A549 (cell line): ENCODE measurements around the gene BAHCC1. TPM values are rescaled to one million over a fixed set of nuclear protein-coding genes. Genes with fewer than 3 reads are reported as not detected.

Experiments
- ATAC-seq, 2 experiments: fragments of 200-7000 bp in 1 of 2; fragments of >200 bp in 1 of 2; cut with Nextera tagmentation in 1 of 2; cut with Tn5 transposase in 1 of 2; 3 replicates each; pipeline versions ENCODE4 v1.8.0 to v1.9.1; 2018 to 2020; ENCODE audit warnings: mild to moderate bottlenecking in 1 of 2, moderate library complexity in 1 of 2
- CTCF ChIA-PET: fragments of 300-600 bp; sonication (Branson Sonifier 250); formaldehyde crosslinking; extraction: SDS; loops from one replicate; lab custom pipeline; 2021; ENCODE audit warnings: antibody characterized with exemption, inconsistent platforms; lab: Yijun Ruan, JAX
- POLR2A ChIA-PET: fragments of 350-600 bp; formaldehyde crosslinking; extraction: SDS; loops from one replicate; lab custom pipeline; 2021; ENCODE audit warnings: antibody characterized with exemption, inconsistent platforms; lab: Yijun Ruan, JAX
- DNase-seq, 2 experiments: peaks; one replicate each; pipeline versions ENCODE4 v3.0.0 to v3.0.0-alpha.2; 2011 to 2016; ENCODE audit warnings: low read depth in 1 of 2, low spot score in 1 of 2
- FAIRE-seq: peaks from 2 replicates; lab custom pipeline; 2011; peaks lifted over from hg19 to GRCh38; lab: Jason Lieb, UNC
- H3K27ac ChIP-seq, 2 experiments: fragments of >200 bp; sonication (Bioruptor Twin); formaldehyde crosslinking; 3 replicates each; pipeline ENCODE4 v1.5.1; 2016 to 2017
- H3K4me1 ChIP-seq: fragments of >200 bp; sonication (Bioruptor Twin); formaldehyde crosslinking; 3 replicates; pipeline ENCODE4 v1.6.1; 2016
- H3K4me2 ChIP-seq: fragments of >200 bp; sonication (Bioruptor Twin); formaldehyde crosslinking; 3 replicates; pipeline ENCODE4 v1.6.1; 2016
- H3K4me3 ChIP-seq: fragments of >200 bp; sonication (Bioruptor Twin); formaldehyde crosslinking; 3 replicates; pipeline ENCODE4 v1.5.1; 2016
- H3K9me3 ChIP-seq: fragments of >200 bp; sonication (Bioruptor Twin); formaldehyde crosslinking; 3 replicates; pipeline ENCODE4 v1.6.1; 2016
- CHD2 ChIP-seq: fragments of 150-350 bp; IDR thresholded peaks from 2 replicates; pipeline ENCODE4 v1.6.1; 2014; ENCODE audit warnings: low read length; ENCODE audit not compliant: partially characterized antibody
- EHF ChIP-seq: fragments of 250-450 bp; sonication (Bioruptor Pico); IDR thresholded peaks from 2 replicates; pipeline ENCODE4 v1.5.0; 2020; ENCODE audit warnings: mild to moderate bottlenecking
- EHMT2 ChIP-seq: fragments of 200-600 bp; sonication (generic); IDR thresholded peaks from 2 replicates; pipeline ENCODE4 v1.6.1; 2016; ENCODE audit warnings: antibody characterized with exemption, low read depth, mild to moderate bottlenecking, moderate library complexity
- EP300 ChIP-seq, 2 experiments: fragments of >200 bp; sonication (Bioruptor Twin); formaldehyde crosslinking; IDR thresholded peaks; 2 replicates in 1 of 2; 3 replicates in 1 of 2; pipeline ENCODE4 v1.6.1; 2016 to 2017
- FOSB ChIP-seq: fragments of 250-450 bp; sonication (Bioruptor Pico); IDR thresholded peaks from 2 replicates; pipeline ENCODE4 v1.5.0; 2020; ENCODE audit warnings: mild to moderate bottlenecking, moderate library complexity
- HEYL ChIP-seq: fragments of 250-450 bp; sonication (Bioruptor Pico); IDR thresholded peaks from 2 replicates; pipeline ENCODE4 v1.8.0; 2021; ENCODE audit warnings: mild to moderate bottlenecking, moderate library complexity
- HOXA7 ChIP-seq: fragments of 250-450 bp; sonication (Bioruptor Pico); IDR thresholded peaks from 2 replicates; pipeline ENCODE4 v1.5.0; 2020; ENCODE audit warnings: mild to moderate bottlenecking, moderate library complexity
- HOXB5 ChIP-seq: fragments of 250-450 bp; sonication (Bioruptor Pico); IDR thresholded peaks from 2 replicates; pipeline ENCODE4 v1.5.0; 2020; ENCODE audit warnings: mild to moderate bottlenecking, moderate library complexity
- JUNB ChIP-seq: fragments of >200 bp; sonication (Bioruptor Twin); formaldehyde crosslinking; IDR thresholded peaks from 2 replicates; pipeline ENCODE4 v1.6.1; 2016
- KDM1A ChIP-seq: fragments of 200-600 bp; sonication (generic); IDR thresholded peaks from 2 replicates; pipeline ENCODE4 v1.6.1; 2016; ENCODE audit warnings: low read depth, mild to moderate bottlenecking
- MAFK ChIP-seq: fragments of 450-650 bp; IDR thresholded peaks from 2 replicates; pipeline ENCODE4 v1.6.1; 2014; ENCODE audit not compliant: partially characterized antibody
- NPAS2 ChIP-seq: fragments of 250-450 bp; sonication (Bioruptor Pico); IDR thresholded peaks from 2 replicates; pipeline ENCODE4 v1.8.0; 2022; ENCODE audit warnings: mild to moderate bottlenecking, moderate library complexity, borderline replicate concordance
- PHF8 ChIP-seq: fragments of 200-600 bp; sonication (generic); IDR thresholded peaks from 2 replicates; pipeline ENCODE4 v1.6.1; 2016; ENCODE audit warnings: low read depth, mild to moderate bottlenecking, antibody characterized with exemption, moderate library complexity, borderline replicate concordance
- POLR2AphosphoS2 ChIP-seq: conservative IDR thresholded peaks from 2 replicates; pipeline ENCODE4 v1.6.1; 2012; ENCODE audit warnings: low read length, improper control_type of control experiment, inconsistent platforms
- RARB ChIP-seq: fragments of 250-450 bp; sonication (Bioruptor Pico); IDR thresholded peaks from 2 replicates; pipeline ENCODE4 v1.8.0; 2021; ENCODE audit warnings: mild to moderate bottlenecking, moderate library complexity
- SREBF2 ChIP-seq: fragments of 450-650 bp; IDR thresholded peaks from 2 replicates; pipeline ENCODE4 v1.6.1; 2014; ENCODE audit warnings: mild to moderate bottlenecking, moderate library complexity
- TFCP2L1 ChIP-seq: fragments of 250-450 bp; sonication (Bioruptor Pico); IDR thresholded peaks from 2 replicates; pipeline ENCODE4 v1.5.0; 2021; ENCODE audit warnings: mild to moderate bottlenecking
- ZNF302 ChIP-seq: fragments of 250-450 bp; sonication (Bioruptor Pico); IDR thresholded peaks from 2 replicates; pipeline ENCODE4 v1.9.0; 2021; ENCODE audit warnings: inconsistent platforms, mild to moderate bottlenecking, moderate library complexity
- ZSCAN20 ChIP-seq: fragments of 250-450 bp; sonication (Bioruptor Pico); IDR thresholded peaks from 2 replicates; pipeline ENCODE4 v1.8.0; 2022; ENCODE audit warnings: mild to moderate bottlenecking, moderate library complexity
- WGBS: methylation state at CpG from one replicate; pipeline ENCODE4 v1.1.6; 2017; ENCODE audit errors: missing lambda C conversion rate; 5-methylcytosine and 5-hydroxymethylcytosine counted together
- polyA plus RNA-seq, 4 experiments: library from polyadenylated mRNA; depleted of rRNA in 3 of 4; stranded (reverse); fragments of >200 nt; fragmentation: RNase III in 1 of 4; extraction: RNeasy Plus Mini Kit Qiagen cat#74134 plus additional on column Dnase treatment in 1 of 4; gene quantifications; 2 replicates in 3 of 4; 3 replicates in 1 of 4; pipeline ENCODE4 v1.2.3, GENCODE V29; 2011 to 2017
- TF ChIP-seq, protein P1 (sequence below): fragments of 250-450 bp; sonication (Bioruptor Pico); IDR thresholded peaks from 2 replicates; pipeline ENCODE4 v1.5.0; 2021; ENCODE audit warnings: mild to moderate bottlenecking, moderate library complexity, borderline replicate concordance
- TF ChIP-seq, protein P2 (sequence below): fragments of 250-450 bp; sonication (Bioruptor Pico); IDR thresholded peaks from 2 replicates; pipeline ENCODE4 v1.5.0; 2020; ENCODE audit warnings: low read depth, mild to moderate bottlenecking, moderate library complexity
- TF ChIP-seq, protein P3 (sequence below): IDR thresholded peaks from 2 replicates; pipeline ENCODE4 v1.6.1; 2012
- TF ChIP-seq, protein P4 (sequence below): fragments of 200-600 bp; sonication (generic); IDR thresholded peaks from 2 replicates; pipeline ENCODE4 v1.6.1; 2016; ENCODE audit warnings: antibody characterized with exemption, mild to moderate bottlenecking, moderate library complexity
- TF ChIP-seq, protein P5 (sequence below): fragments of >200 bp; sonication (Bioruptor Twin); formaldehyde crosslinking; IDR thresholded peaks from 2 replicates; pipeline ENCODE4 v1.6.1; 2016
- TF ChIP-seq, protein P6 (sequence below): fragments of >200 bp; sonication (Bioruptor Twin); formaldehyde crosslinking; IDR thresholded peaks from 3 replicates; pipeline ENCODE4 v1.6.1; 2016

The BAHCC1 gene
- polyA plus RNA-seq, 2 of the 4 experiments (the other 2 are of a cell fraction) = 2.6 to 5.8 TPM

DNA sequence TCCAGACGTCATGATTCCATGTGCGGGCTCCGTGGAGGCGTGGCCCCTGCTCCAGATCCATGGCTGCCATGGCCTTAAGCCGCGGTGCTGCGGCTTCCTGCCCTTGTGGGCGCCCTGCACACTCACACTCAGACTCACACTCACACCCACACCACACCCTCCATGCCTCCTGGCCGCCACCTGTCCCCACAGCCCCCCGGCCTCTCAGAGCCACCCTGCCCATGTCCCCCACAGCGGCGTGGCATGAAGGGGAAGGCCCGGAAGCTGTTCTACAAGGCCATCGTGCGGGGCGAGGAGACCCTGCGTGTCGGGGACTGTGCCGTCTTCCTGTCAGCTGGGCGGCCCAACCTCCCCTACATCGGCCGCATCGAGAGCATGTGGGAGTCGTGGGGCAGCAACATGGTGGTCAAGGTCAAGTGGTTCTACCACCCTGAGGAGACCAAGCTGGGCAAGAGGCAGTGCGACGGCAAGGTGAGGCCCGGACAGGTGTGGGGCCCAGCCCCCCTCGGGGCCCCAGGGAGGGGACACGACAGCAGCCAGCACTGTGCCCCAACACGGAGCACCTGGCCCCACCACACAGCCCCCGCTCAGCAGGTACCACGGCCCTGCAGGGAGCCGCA lies 67.4 kb downstream of the BAHCC1 start:
- H3K4me2 ChIP-seq = no peak overlapping the region
- no peak for FAIRE-seq
- 94% methylated on average over 33 of the region's 33 CpGs for WGBS
- ATAC-seq = no peak
- no peak overlapping the region for H3K27ac ChIP-seq
- no peak for DNase-seq
- TF ChIP-seq, protein P1, sequence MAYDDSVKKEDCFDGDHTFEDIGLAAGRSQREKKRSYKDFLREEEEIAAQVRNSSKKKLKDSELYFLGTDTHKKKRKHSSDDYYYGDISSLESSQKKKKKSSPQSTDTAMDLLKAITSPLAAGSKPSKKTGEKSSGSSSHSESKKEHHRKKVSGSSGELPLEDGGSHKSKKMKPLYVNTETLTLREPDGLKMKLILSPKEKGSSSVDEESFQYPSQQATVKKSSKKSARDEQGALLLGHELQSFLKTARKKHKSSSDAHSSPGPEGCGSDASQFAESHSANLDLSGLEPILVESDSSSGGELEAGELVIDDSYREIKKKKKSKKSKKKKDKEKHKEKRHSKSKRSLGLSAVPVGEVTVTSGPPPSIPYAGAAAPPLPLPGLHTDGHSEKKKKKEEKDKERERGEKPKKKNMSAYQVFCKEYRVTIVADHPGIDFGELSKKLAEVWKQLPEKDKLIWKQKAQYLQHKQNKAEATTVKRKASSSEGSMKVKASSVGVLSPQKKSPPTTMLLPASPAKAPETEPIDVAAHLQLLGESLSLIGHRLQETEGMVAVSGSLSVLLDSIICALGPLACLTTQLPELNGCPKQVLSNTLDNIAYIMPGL (CRISPR knock-in tag) = no peak
- TF ChIP-seq CHD2 (no peak), POLR2AphosphoS2 (no peak), MAFK (no peak), JUNB (no peak), RARB (CRISPR knock-in tag) (no peak), FOSB (CRISPR knock-in tag) (no peak), HOXB5 (CRISPR knock-in tag) (no peak)
- H3K4me3 ChIP-seq = no peak overlapping the region
- POLR2A ChIA-PET = no interaction called here
- CTCF ChIA-PET = interaction anchor here (1.0 to 4.7 kb wide), 3 partner anchors 11 to 24 kb away, joined by 3 to 36 read pairs (median 14); no protein-coding TSS in a partner anchor
- H3K4me1 ChIP-seq = peaks cover 10% of the 10 kb centered on the region; the same call in 2 of the 3 replicates
- H3K9me3 ChIP-seq = no peaks in the 10 kb centered on the region

DNA sequence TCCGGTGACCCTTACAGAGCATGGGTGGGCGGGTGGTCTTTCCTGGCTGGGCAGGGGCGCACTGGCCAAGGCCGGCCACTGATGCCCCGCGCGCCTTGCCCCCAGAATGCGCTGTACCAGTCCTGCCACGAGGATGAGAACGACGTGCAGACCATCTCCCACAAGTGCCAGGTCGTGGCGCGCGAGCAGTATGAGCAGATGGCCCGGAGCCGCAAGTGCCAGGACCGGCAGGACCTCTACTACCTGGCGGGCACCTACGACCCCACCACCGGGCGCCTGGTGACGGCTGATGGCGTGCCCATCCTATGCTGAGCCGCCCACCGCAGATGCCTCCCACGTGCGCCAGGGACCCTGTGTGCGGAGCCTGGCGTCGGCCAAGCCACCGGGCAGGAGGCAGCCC lies 68.2 kb downstream of the BAHCC1 start:
- WGBS = 93% methylated on average over 31 of the region's 32 CpGs
- Histone ChIP-seq H3K9me3 (no peaks in the 10 kb centered on the region), H3K4me2 (no peak overlapping the region), H3K27ac (no peak overlapping the region), H3K4me1 (peaks cover 10% of the 10 kb centered on the region; the same call in 2 of the 3 replicates), H3K4me3 (no peak overlapping the region)
- no peak for FAIRE-seq
- no peak for ATAC-seq
- POLR2A ChIA-PET = no interaction called here
- no peak for DNase-seq
- TF ChIP-seq HOXA7 (CRISPR knock-in tag) (no peak), FOSB (CRISPR knock-in tag) (no peak), TFCP2L1 (CRISPR knock-in tag) (no peak), ZNF302 (CRISPR knock-in tag) (no peak), ZSCAN20 (CRISPR knock-in tag) (no peak), NPAS2 (CRISPR knock-in tag) (no peak), HOXB5 (CRISPR knock-in tag) (no peak), KDM1A (no peak), EHMT2 (no peak), EP300 (IDR thresholded peaks at IDR 0.05) (no peak), RARB (CRISPR knock-in tag) (no peak), PHF8 (no peak), EHF (CRISPR knock-in tag) (no peak), SREBF2 (no peak), HEYL (CRISPR knock-in tag) (no peak)
- TF ChIP-seq, protein P2, sequence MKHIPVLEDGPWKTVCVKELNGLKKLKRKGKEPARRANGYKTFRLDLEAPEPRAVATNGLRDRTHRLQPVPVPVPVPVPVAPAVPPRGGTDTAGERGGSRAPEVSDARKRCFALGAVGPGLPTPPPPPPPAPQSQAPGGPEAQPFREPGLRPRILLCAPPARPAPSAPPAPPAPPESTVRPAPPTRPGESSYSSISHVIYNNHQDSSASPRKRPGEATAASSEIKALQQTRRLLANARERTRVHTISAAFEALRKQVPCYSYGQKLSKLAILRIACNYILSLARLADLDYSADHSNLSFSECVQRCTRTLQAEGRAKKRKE = no peak
- TF ChIP-seq, protein P3, sequence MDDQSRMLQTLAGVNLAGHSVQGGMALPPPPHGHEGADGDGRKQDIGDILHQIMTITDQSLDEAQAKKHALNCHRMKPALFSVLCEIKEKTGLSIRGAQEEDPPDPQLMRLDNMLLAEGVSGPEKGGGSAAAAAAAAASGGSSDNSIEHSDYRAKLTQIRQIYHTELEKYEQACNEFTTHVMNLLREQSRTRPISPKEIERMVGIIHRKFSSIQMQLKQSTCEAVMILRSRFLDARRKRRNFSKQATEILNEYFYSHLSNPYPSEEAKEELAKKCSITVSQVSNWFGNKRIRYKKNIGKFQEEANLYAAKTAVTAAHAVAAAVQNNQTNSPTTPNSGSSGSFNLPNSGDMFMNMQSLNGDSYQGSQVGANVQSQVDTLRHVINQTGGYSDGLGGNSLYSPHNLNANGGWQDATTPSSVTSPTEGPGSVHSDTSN = no peak
- TF ChIP-seq, protein P4, sequence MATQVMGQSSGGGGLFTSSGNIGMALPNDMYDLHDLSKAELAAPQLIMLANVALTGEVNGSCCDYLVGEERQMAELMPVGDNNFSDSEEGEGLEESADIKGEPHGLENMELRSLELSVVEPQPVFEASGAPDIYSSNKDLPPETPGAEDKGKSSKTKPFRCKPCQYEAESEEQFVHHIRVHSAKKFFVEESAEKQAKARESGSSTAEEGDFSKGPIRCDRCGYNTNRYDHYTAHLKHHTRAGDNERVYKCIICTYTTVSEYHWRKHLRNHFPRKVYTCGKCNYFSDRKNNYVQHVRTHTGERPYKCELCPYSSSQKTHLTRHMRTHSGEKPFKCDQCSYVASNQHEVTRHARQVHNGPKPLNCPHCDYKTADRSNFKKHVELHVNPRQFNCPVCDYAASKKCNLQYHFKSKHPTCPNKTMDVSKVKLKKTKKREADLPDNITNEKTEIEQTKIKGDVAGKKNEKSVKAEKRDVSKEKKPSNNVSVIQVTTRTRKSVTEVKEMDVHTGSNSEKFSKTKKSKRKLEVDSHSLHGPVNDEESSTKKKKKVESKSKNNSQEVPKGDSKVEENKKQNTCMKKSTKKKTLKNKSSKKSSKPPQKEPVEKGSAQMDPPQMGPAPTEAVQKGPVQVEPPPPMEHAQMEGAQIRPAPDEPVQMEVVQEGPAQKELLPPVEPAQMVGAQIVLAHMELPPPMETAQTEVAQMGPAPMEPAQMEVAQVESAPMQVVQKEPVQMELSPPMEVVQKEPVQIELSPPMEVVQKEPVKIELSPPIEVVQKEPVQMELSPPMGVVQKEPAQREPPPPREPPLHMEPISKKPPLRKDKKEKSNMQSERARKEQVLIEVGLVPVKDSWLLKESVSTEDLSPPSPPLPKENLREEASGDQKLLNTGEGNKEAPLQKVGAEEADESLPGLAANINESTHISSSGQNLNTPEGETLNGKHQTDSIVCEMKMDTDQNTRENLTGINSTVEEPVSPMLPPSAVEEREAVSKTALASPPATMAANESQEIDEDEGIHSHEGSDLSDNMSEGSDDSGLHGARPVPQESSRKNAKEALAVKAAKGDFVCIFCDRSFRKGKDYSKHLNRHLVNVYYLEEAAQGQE = no peak
- TF ChIP-seq, protein P5, sequence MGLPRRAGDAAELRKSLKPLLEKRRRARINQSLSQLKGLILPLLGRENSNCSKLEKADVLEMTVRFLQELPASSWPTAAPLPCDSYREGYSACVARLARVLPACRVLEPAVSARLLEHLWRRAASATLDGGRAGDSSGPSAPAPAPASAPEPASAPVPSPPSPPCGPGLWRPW = no peak
- TF ChIP-seq, protein P6, sequence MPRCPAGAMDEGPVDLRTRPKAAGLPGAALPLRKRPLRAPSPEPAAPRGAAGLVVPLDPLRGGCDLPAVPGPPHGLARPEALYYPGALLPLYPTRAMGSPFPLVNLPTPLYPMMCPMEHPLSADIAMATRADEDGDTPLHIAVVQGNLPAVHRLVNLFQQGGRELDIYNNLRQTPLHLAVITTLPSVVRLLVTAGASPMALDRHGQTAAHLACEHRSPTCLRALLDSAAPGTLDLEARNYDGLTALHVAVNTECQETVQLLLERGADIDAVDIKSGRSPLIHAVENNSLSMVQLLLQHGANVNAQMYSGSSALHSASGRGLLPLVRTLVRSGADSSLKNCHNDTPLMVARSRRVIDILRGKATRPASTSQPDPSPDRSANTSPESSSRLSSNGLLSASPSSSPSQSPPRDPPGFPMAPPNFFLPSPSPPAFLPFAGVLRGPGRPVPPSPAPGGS = no peak
- CTCF ChIA-PET = no interaction called here
